B cell (primary cell): Measurements from ENCODE around the gene OR52E1.

Experiments
- EZH2 ChIP-seq: IDR thresholded peaks from 2 replicates; pipeline ENCODE4 v1.6.1; 2012; ENCODE audit warnings: borderline replicate concordance, low read depth, mild to moderate bottlenecking, moderate library complexity, low read length; ENCODE audit not compliant: insufficient read depth, poor library complexity, severe bottlenecking
- TF ChIP-seq, protein P1 (sequence below): fragments of 200-600 bp; IDR thresholded peaks from one replicate; pipeline ENCODE4 v1.8.0; 2022; ENCODE audit warnings: antibody characterized with exemption, mild to moderate bottlenecking

DNA sequence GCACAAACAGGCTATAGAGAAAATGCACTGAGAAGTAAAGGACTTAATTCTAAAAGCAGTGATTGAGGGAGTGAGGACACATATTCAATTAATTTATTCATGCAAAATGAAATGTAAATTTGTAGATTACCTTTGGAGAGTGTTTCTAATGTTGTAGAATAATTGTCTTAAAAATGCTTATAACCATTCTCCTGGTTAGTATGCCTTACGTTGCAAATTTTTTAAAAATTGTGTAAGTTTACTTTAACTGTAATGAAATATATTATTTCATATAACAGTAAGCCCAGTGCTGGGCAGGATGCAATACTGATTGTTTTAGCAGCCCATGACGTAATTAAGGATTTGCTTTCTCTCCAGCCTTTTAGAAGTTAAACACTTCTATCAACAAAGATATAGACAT lies 26.6 kb downstream of the OR52E1 start:
- TF ChIP-seq, protein P1, sequence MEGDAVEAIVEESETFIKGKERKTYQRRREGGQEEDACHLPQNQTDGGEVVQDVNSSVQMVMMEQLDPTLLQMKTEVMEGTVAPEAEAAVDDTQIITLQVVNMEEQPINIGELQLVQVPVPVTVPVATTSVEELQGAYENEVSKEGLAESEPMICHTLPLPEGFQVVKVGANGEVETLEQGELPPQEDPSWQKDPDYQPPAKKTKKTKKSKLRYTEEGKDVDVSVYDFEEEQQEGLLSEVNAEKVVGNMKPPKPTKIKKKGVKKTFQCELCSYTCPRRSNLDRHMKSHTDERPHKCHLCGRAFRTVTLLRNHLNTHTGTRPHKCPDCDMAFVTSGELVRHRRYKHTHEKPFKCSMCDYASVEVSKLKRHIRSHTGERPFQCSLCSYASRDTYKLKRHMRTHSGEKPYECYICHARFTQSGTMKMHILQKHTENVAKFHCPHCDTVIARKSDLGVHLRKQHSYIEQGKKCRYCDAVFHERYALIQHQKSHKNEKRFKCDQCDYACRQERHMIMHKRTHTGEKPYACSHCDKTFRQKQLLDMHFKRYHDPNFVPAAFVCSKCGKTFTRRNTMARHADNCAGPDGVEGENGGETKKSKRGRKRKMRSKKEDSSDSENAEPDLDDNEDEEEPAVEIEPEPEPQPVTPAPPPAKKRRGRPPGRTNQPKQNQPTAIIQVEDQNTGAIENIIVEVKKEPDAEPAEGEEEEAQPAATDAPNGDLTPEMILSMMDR: no peak
- no peak for TF ChIP-seq EZH2
